Endodermal cell (in vitro differentiated cells): ENCODE data around the gene TFCP2L1. TPM values are rescaled to one million over a fixed set of nuclear protein-coding genes. Genes with fewer than 3 reads are reported as not detected.

Source experiments
- DNase-seq: peaks from one replicate; pipeline ENCODE4 v3.0.0-alpha.2; 2017
- H3K27ac ChIP-seq: 2 replicates; pipeline ENCODE4 v1.5.1; 2013; ENCODE audit warnings: mild to moderate bottlenecking, low read depth, low read length, moderate library complexity
- H3K27me3 ChIP-seq: 2 replicates; pipeline ENCODE4 v1.6.1; 2013; ENCODE audit warnings: mild to moderate bottlenecking, low read length, moderate library complexity; ENCODE audit not compliant: insufficient read depth, control insufficient read depth, poor library complexity, severe bottlenecking
- H3K36me3 ChIP-seq: 2 replicates; pipeline ENCODE4 v1.7.0; 2013; ENCODE audit warnings: mild to moderate bottlenecking, low read length, moderate library complexity; ENCODE audit not compliant: control insufficient read depth, insufficient read depth
- H3K4me1 ChIP-seq: one replicate; pipeline ENCODE4 v1.7.0; 2013; ENCODE audit warnings: low read length; ENCODE audit not compliant: control insufficient read depth, insufficient read depth
- H3K4me3 ChIP-seq: 2 replicates; pipeline ENCODE4 v1.5.1; 2013; ENCODE audit warnings: mild to moderate bottlenecking, low read length, moderate library complexity
- H3K9ac ChIP-seq: 2 replicates; pipeline ENCODE4 v1.6.1; 2013; ENCODE audit warnings: mild to moderate bottlenecking, low read length, moderate library complexity; ENCODE audit not compliant: poor library complexity, severe bottlenecking; ENCODE audit errors: extremely low read depth
- H3K9me3 ChIP-seq: 2 replicates; pipeline ENCODE4 v1.6.1; 2013; ENCODE audit warnings: mild to moderate bottlenecking, low read length, moderate library complexity; ENCODE audit not compliant: control insufficient read depth
- H3K27ac Mint-ChIP-seq: 2 replicates; pipeline ENCODE4 v1.8.0; 2020; ENCODE audit warnings: mixed read lengths
- H3K27me3 Mint-ChIP-seq: 2 replicates; pipeline ENCODE4 v1.8.0; 2021; ENCODE audit warnings: mild to moderate bottlenecking, mixed read lengths; ENCODE audit not compliant: insufficient read depth
- H3K36me3 Mint-ChIP-seq: 2 replicates; pipeline ENCODE4 v1.8.0; 2020; ENCODE audit warnings: low read depth, mixed read lengths
- H3K4me1 Mint-ChIP-seq: 2 replicates; pipeline ENCODE4 v1.8.0; 2020; ENCODE audit warnings: mixed read lengths
- H3K4me3 Mint-ChIP-seq: 2 replicates; pipeline ENCODE4 v1.8.0; 2020; ENCODE audit warnings: mild to moderate bottlenecking, moderate library complexity, mixed read lengths
- H3K9me3 Mint-ChIP-seq: 2 replicates; pipeline ENCODE4 v1.8.0; 2020; ENCODE audit warnings: mild to moderate bottlenecking, mixed read lengths
- WGBS, 2 experiments: methylation state at CpG; one replicate each; pipeline versions ENCODE4 v1.1.5 to v1.1.7; 2013; ENCODE audit warnings: missing lambda C conversion rate in 2 of 2, mixed read lengths in 1 of 2; ENCODE audit not compliant: insufficient coverage in 1 of 2, insufficient read length in 1 of 2; 5-methylcytosine and 5-hydroxymethylcytosine counted together
- total RNA-seq, 2 donors: library from RNA; stranded (reverse); fragmentation: NEBNext Ultra II Directional in 1 of 2; extraction: Animal tissue kit (Norgen Biotek cat#: 25700) in 1 of 2; gene quantifications; 2 replicates in 1 of 2; 3 replicates in 1 of 2; pipeline ENCODE4 v1.2.1, GENCODE V29; 2021
- TF ChIP-seq, protein P1 (sequence below): fragments of 200-600 bp; sonication (generic); conservative IDR thresholded peaks from 2 replicates; pipeline ENCODE4 v1.5.0; 2021; ENCODE audit warnings: antibody characterized with exemption, mild to moderate bottlenecking

Gene TFCP2L1
- total RNA-seq, 2 donors from 2014 or later = 3.3 to 4.3 TPM

DNA sequence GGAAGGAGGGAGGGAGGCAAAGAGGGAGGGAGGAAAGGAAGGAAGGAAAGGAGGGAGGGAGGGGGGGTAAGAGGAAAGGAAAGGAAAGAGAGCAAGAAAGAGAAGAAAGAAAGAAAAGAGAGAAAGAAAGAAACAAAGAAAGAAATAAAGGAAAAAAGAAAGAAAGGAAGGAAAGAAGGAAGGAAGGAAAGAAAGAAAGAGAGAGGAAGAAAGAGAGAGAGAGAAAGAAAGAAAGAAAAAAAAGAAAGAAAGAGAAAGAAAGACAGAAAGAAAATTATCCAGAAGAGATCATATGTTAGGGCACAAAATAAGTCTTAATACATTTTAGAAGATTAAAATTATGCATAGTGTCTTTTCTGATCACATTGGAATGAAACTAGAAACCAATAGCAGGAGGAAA lies 24.3 kb upstream of the TFCP2L1 start:
- no peaks in the 10 kb centered on the region for H3K27me3 ChIP-seq
- no peak overlapping the region for H3K27ac Mint-ChIP-seq
- H3K27me3 Mint-ChIP-seq = no peaks in the 10 kb centered on the region

DNA sequence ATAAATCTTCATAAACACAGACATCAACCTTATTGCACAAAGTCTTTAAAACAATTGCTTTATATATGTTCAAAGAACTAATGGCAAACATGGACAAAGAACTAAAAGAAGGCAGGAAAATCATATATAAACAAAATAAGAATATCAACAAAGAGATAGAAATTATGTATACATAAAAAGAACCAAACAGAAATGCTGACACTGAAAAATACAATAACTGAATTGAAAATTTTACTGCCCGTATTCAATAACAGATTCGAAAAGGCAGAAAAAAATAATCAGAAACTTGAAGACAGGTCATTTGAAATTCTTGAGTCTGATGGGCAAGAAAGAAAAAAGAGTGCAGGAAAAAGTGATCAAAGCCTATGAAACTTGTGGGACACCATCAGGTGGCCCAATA lies 22.0 kb upstream of the TFCP2L1 start:
- Mint-ChIP-seq H3K4me1 (no peaks in the 10 kb centered on the region), H3K36me3 (no peaks in the 10 kb centered on the region), H3K27ac (no peak overlapping the region), H3K9me3 (no peaks in the 10 kb centered on the region), H3K4me3 (no peak overlapping the region), H3K27me3 (no peaks in the 10 kb centered on the region)
- no peak for DNase-seq
- H3K27ac ChIP-seq = no peak overlapping the region
- TF ChIP-seq, protein P1, sequence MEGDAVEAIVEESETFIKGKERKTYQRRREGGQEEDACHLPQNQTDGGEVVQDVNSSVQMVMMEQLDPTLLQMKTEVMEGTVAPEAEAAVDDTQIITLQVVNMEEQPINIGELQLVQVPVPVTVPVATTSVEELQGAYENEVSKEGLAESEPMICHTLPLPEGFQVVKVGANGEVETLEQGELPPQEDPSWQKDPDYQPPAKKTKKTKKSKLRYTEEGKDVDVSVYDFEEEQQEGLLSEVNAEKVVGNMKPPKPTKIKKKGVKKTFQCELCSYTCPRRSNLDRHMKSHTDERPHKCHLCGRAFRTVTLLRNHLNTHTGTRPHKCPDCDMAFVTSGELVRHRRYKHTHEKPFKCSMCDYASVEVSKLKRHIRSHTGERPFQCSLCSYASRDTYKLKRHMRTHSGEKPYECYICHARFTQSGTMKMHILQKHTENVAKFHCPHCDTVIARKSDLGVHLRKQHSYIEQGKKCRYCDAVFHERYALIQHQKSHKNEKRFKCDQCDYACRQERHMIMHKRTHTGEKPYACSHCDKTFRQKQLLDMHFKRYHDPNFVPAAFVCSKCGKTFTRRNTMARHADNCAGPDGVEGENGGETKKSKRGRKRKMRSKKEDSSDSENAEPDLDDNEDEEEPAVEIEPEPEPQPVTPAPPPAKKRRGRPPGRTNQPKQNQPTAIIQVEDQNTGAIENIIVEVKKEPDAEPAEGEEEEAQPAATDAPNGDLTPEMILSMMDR = no peak
- no peaks in the 10 kb centered on the region for H3K9me3 ChIP-seq
- H3K9ac ChIP-seq = no peak overlapping the region
- H3K4me1 ChIP-seq = no peaks in the 10 kb centered on the region
- no peak overlapping the region for H3K4me3 ChIP-seq
- no peaks in the 10 kb centered on the region for H3K36me3 ChIP-seq
- no peaks in the 10 kb centered on the region for H3K27me3 ChIP-seq
- 92 to 100% methylated on average over 2 of the region's 2 CpGs for WGBS, 2 experiments

More for the DNA sequence above, 24.3 kb upstream of the TFCP2L1 start:
- no peaks in the 10 kb centered on the region for H3K36me3 Mint-ChIP-seq
- TF ChIP-seq, protein P1 = no peak
- no peaks in the 10 kb centered on the region for H3K4me1 ChIP-seq
- H3K9me3 ChIP-seq = no peaks in the 10 kb centered on the region
- H3K4me3 Mint-ChIP-seq = no peak overlapping the region
- H3K4me3 ChIP-seq = no peak overlapping the region
- DNase-seq = no peak
- no peaks in the 10 kb centered on the region for H3K36me3 ChIP-seq
- H3K4me1 Mint-ChIP-seq = no peaks in the 10 kb centered on the region
- no peak overlapping the region for H3K9ac ChIP-seq
- no peaks in the 10 kb centered on the region for H3K9me3 Mint-ChIP-seq
- no peak overlapping the region for H3K27ac ChIP-seq

DNA sequence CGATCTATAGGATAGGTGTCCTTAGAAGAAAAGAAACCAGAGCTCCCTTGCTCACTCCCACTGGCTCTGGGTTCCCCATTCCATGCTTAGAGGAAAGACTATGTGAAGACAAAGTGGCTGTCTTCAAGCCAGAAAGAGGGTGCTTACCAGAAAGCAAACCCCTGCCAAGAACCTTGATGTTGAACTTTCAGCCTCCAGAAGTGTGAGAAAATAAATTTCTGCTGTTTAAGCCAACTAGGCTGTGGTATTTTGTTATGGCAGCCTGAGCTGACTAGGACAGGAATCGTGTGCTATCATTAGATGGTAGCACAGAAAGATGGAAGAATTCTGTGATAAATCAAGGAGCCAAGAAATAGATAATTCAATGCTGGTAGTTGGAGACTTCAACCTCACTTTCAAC lies 19.9 kb upstream of the TFCP2L1 start:
- no peaks in the 10 kb centered on the region for H3K4me1 Mint-ChIP-seq

More for the DNA sequence above, 19.9 kb upstream of the TFCP2L1 start:
- TF ChIP-seq, protein P1 = no peak
- Histone ChIP-seq H3K9ac (no peak overlapping the region), H3K36me3 (no peaks in the 10 kb centered on the region), H3K9me3 (no peaks in the 10 kb centered on the region), H3K27me3 (no peaks in the 10 kb centered on the region), H3K4me1 (no peaks in the 10 kb centered on the region), H3K27ac (no peak overlapping the region), H3K4me3 (no peak overlapping the region)
- no peak for DNase-seq
- peaks cover 2% of the 10 kb centered on the region for H3K27me3 Mint-ChIP-seq
- no peaks in the 10 kb centered on the region for H3K9me3 Mint-ChIP-seq
- no peak overlapping the region for H3K27ac Mint-ChIP-seq
- H3K4me3 Mint-ChIP-seq = no peak overlapping the region
- H3K36me3 Mint-ChIP-seq = no peaks in the 10 kb centered on the region
- WGBS, 2 experiments = 97 to 100% methylated on average over 2 of the region's 2 CpGs
